Activated gamma-delta T cell treated with anti-CD3 and anti-CD28 coated beads, Interleukin-2, amount 50 U/mL, for 16 hours (primary cell): ENCODE results near the gene RETREG1.
"Not testable (repeated sequence)": the region's sequence is repeated elsewhere in the genome, so short reads cannot be mapped to it uniquely, and the experiment has no call there.

Source experiments
- DNase-seq: peaks from one replicate; pipeline ENCODE4 v3.0.0-alpha.2; 2020; ENCODE audit warnings: low read depth

Gene RETREG1

GRCh38 chr5:16617274-16617968 is 624 bp upstream of the RETREG1 start:
- DNase-seq, result peak; percentile 13

GRCh38 chr5:16615741-16616535 is 859 bp downstream of the RETREG1 start:
- no peak for DNase-seq

- no peak for DNase-seq
Observed at GRCh38 chr5:16612007-16612406, 4.8 kb downstream of the RETREG1 start.

- DNase-seq, result not testable (repeated sequence)
Observed at GRCh38 chr5:16610896-16611295, 5.9 kb downstream of the RETREG1 start.

GRCh38 chr5:16609412-16609811 is 7.4 kb downstream of the RETREG1 start:
- no peak for DNase-seq

- no peak for DNase-seq
Observed at GRCh38 chr5:16606628-16607027, 10.2 kb downstream of the RETREG1 start.

- no peak for DNase-seq
Observed at GRCh38 chr5:16603701-16604100, 13.1 kb downstream of the RETREG1 start.

GRCh38 chr5:16603295-16603694 is 13.5 kb downstream of the RETREG1 start:
- DNase-seq, result no peak

- no peak for DNase-seq
Observed at GRCh38 chr5:16602182-16602581, 14.6 kb downstream of the RETREG1 start.

GRCh38 chr5:16600946-16601345 is 15.9 kb downstream of the RETREG1 start:
- DNase-seq, result no peak

GRCh38 chr5:16600397-16600796 is 16.4 kb downstream of the RETREG1 start:
- no peak for DNase-seq

- no peak for DNase-seq
Observed at GRCh38 chr5:16597946-16598694, 18.7 kb downstream of the RETREG1 start.

- DNase-seq, result no peak
Observed at GRCh38 chr5:16596581-16596940, 20.2 kb downstream of the RETREG1 start.

- no peak for DNase-seq
Observed at GRCh38 chr5:16595881-16596580, 20.8 kb downstream of the RETREG1 start.

GRCh38 chr5:16593628-16594027 is 23.2 kb downstream of the RETREG1 start:
- no peak for DNase-seq

GRCh38 chr5:16593013-16593412 is 23.8 kb downstream of the RETREG1 start:
- DNase-seq, result no peak

GRCh38 chr5:16592255-16592654 is 24.5 kb downstream of the RETREG1 start:
- DNase-seq, result no peak

- DNase-seq, result no peak
Observed at GRCh38 chr5:16590685-16591084, 26.1 kb downstream of the RETREG1 start.

- no peak for DNase-seq
Observed at GRCh38 chr5:16589658-16590057, 27.1 kb downstream of the RETREG1 start.

- DNase-seq, result no peak
Observed at GRCh38 chr5:16588434-16589214, 28.2 kb downstream of the RETREG1 start.

GRCh38 chr5:16586556-16586955 is 30.2 kb downstream of the RETREG1 start:
- DNase-seq, result no peak
